Hepatocyte (in vitro differentiated cells): ENCODE data around the gene CA7. TPM values are rescaled to one million over a fixed set of nuclear protein-coding genes. Genes with fewer than 3 reads are reported as not detected.

Source experiments
- DNase-seq: peaks from one replicate; pipeline ENCODE4 v3.0.0-alpha.2; 2016; ENCODE audit warnings: low spot score
- H2AFZ ChIP-seq: fragments of 200-600 bp; sonication (generic); 2 replicates; pipeline ENCODE4 v1.6.0; 2016; ENCODE audit warnings: antibody characterized with exemption, mild to moderate bottlenecking
- H3K27ac ChIP-seq: fragments of 200-600 bp; sonication (generic); 2 replicates; pipeline ENCODE4 v1.5.1; 2016; ENCODE audit warnings: mild to moderate bottlenecking
- H3K27me3 ChIP-seq: fragments of 200-600 bp; sonication (generic); 2 replicates; pipeline ENCODE4 v1.6.1; 2016
- H3K36me3 ChIP-seq: fragments of 200-600 bp; sonication (generic); replicated peaks from 2 replicates; pipeline ENCODE4 v1.5.1; 2016; ENCODE audit warnings: low read depth; ENCODE audit not compliant: insufficient read depth
- H3K4me1 ChIP-seq: fragments of 200-600 bp; sonication (generic); 2 replicates; pipeline ENCODE4 v1.5.1; 2016; ENCODE audit warnings: mild to moderate bottlenecking, moderate library complexity; ENCODE audit not compliant: insufficient read depth
- H3K4me2 ChIP-seq: fragments of 200-600 bp; sonication (generic); 2 replicates; pipeline ENCODE4 v1.6.0; 2016
- H3K4me3 ChIP-seq: fragments of 200-600 bp; sonication (generic); 2 replicates; pipeline ENCODE4 v1.5.1; 2016; ENCODE audit warnings: mild to moderate bottlenecking
- H3K79me2 ChIP-seq: fragments of 200-600 bp; sonication (generic); 2 replicates; pipeline ENCODE4 v1.6.0; 2017; ENCODE audit warnings: mild to moderate bottlenecking
- H3K9me2 ChIP-seq: fragments of 200-600 bp; sonication (generic); replicated peaks from 2 replicates; pipeline ENCODE4 v1.6.0; 2017; ENCODE audit warnings: mild to moderate bottlenecking; ENCODE audit not compliant: insufficient read depth
- H3K9me3 ChIP-seq: fragments of 200-600 bp; sonication (generic); 2 replicates; pipeline ENCODE4 v1.5.1; 2016; ENCODE audit warnings: low read depth, mild to moderate bottlenecking
- H4K20me1 ChIP-seq: fragments of 200-600 bp; sonication (generic); 2 replicates; pipeline ENCODE4 v1.6.0; 2016; ENCODE audit warnings: mild to moderate bottlenecking; ENCODE audit not compliant: insufficient read depth, poor library complexity, severe bottlenecking
- EZH2 ChIP-seq: fragments of 200-600 bp; sonication (generic); IDR thresholded peaks from 2 replicates; pipeline ENCODE4 v1.6.1; 2016; ENCODE audit warnings: antibody characterized with exemption, mild to moderate bottlenecking, borderline replicate concordance
- EZH2phosphoT487 ChIP-seq: fragments of 200-600 bp; sonication (generic); IDR thresholded peaks from one replicate; pipeline ENCODE4 v1.6.1; 2018; ENCODE audit warnings: antibody characterized with exemption, mild to moderate bottlenecking, low read depth, moderate library complexity; ENCODE audit not compliant: unreplicated experiment, severe bottlenecking
- WGBS: methylation state at CpG from one replicate; pipeline ENCODE4 v1.1.6; 2016; ENCODE audit warnings: low lambda C conversion rate; ENCODE audit errors: missing lambda C conversion rate; 5-methylcytosine and 5-hydroxymethylcytosine counted together
- polyA plus RNA-seq: library from polyadenylated mRNA; unstranded; fragments of >200 nt; fragmentation: Nextera tagmentation; extraction: Ambion mirVana; gene quantifications from 2 replicates; pipeline ENCODE4 v1.2.1, GENCODE V29; 2016
- total RNA-seq: library from RNA; depleted of rRNA; stranded (reverse); fragments of >200 nt; gene quantifications from 2 replicates; pipeline ENCODE4 v1.2.3, GENCODE V29; 2014
- TF ChIP-seq, protein P1 (sequence below): fragments of 200-600 bp; sonication (generic); IDR thresholded peaks from 2 replicates; pipeline ENCODE4 v1.5.1; 2016; ENCODE audit warnings: antibody characterized with exemption, mild to moderate bottlenecking; ENCODE audit not compliant: poor library complexity

The CA7 gene
- total and polyA plus RNA-seq, 2 experiments from 2014 or later: 0.25 to 2.5 TPM

DNA sequence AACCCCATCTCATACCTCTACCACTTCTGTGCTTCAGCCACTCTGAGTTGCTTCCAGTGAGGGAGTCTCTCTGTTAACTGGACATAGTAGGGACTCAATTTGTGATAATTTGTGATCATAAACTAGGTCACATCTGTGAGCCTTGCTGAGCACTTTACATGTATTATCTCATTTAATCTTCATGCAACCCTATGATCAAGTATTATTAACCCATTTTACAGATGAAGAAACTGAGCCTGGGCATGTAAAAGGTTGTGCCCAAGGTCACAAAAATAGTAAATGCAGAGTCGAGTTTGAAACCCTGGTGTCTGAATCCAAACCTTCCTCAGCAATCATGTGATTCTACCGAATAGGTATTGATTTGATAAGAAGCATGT, 54.7 kb downstream of the CA7 start:
- Histone ChIP-seq H3K9me2 (no peaks in the 10 kb centered on the region), H3K79me2 (no peaks in the 10 kb centered on the region), H3K27me3 (no peaks in the 10 kb centered on the region), H3K4me3 (no peak overlapping the region), H3K4me2 (no peak overlapping the region), H4K20me1 (no peaks in the 10 kb centered on the region), H3K9me3 (no peaks in the 10 kb centered on the region), H3K36me3 (no peaks in the 10 kb centered on the region), H3K27ac (peak overlapping the region; percentile 92), H3K4me1 (peaks cover 35% of the 10 kb centered on the region), H2AFZ (no peak overlapping the region)
- WGBS: 95% methylated on average over 2 of the region's 2 CpGs
- DNase-seq: no peak
- TF ChIP-seq, protein P1, sequence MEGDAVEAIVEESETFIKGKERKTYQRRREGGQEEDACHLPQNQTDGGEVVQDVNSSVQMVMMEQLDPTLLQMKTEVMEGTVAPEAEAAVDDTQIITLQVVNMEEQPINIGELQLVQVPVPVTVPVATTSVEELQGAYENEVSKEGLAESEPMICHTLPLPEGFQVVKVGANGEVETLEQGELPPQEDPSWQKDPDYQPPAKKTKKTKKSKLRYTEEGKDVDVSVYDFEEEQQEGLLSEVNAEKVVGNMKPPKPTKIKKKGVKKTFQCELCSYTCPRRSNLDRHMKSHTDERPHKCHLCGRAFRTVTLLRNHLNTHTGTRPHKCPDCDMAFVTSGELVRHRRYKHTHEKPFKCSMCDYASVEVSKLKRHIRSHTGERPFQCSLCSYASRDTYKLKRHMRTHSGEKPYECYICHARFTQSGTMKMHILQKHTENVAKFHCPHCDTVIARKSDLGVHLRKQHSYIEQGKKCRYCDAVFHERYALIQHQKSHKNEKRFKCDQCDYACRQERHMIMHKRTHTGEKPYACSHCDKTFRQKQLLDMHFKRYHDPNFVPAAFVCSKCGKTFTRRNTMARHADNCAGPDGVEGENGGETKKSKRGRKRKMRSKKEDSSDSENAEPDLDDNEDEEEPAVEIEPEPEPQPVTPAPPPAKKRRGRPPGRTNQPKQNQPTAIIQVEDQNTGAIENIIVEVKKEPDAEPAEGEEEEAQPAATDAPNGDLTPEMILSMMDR: no peak
- no peak for TF ChIP-seq EZH2

DNA sequence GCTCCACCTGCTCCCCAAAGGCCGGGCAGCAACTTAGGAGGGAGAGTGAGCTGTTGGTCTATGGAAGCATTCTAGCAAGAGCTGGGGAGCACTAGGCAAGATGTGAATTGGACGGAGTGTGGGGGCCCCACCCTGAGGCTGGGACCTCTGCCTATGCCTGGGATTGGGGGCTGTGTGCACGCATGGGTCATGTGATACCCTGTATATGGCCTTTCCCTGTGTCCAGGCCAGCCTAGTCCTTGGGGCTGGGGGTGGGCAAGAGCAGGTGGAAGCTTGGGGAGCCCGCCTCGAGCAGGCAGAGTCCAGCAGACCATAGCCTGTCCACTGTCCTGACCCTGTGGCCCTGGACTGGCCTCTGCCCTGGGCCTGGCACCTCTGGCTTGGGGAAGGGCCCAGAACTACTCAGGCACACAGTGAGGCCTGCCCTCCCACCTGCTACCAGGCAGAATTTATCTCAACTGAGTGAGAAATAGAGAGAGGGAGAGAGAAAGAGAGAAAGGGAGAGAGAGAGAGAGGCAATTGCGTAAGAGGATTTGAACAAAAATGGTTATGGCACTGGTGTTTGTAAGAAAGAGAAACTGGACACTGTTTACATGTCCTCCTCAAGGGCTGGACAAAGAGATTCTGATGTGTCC, 55.2 kb downstream of the CA7 start:
- Histone ChIP-seq H2AFZ (peak overlapping the region; percentile 2), H3K27me3 (no peaks in the 10 kb centered on the region), H3K36me3 (no peaks in the 10 kb centered on the region), H4K20me1 (no peaks in the 10 kb centered on the region), H3K9me2 (no peaks in the 10 kb centered on the region), H3K79me2 (no peaks in the 10 kb centered on the region), H3K4me3 (no peak overlapping the region), H3K4me2 (peak overlapping the region; percentile 26), H3K27ac (peak overlapping the region; percentile 92), H3K4me1 (peaks cover 40% of the 10 kb centered on the region), H3K9me3 (no peaks in the 10 kb centered on the region)
- no peak for DNase-seq
- whole genome bisulfite sequencing: 86% methylated on average over 6 of the region's 6 CpGs
- TF ChIP-seq, protein P1: no peak
- TF ChIP-seq EZH2phosphoT487 (no peak), EZH2 (no peak)

DNA sequence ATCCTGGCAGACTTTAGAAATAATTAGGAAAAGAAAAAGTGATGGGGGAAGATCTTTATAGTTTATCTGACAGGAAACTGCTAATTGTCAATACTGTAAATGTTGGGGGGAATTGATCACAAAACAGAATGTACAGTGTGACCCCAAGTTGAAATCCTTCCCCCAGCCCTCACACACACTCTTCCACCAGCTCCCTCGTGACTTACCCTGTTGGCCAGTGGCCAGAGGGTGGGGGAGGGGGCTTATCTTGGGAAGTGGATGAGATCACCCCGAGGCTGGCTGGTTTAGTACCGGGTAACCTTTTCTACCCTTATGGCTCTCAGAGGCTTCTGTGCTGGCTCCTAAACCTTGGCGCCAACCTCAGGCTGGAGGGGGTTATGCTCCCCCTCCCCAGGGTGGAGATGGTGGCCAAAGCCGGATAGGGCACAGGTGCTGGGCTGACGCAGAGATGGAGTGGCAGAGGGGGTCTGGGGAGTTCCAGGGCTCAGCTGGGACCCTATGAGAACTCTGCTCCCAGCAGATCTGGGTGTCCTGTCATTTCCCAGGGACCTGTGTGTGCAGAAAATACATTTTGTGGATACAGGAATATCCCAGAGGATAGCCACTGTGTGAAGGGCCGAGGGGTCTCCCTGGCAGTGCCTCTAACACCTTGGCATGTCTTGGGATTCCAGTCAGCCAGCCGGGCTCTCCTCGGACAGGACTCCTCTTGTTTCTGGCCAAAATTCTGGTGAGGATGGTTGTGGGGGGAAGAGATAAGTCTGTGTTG, 55.9 kb downstream of the CA7 start:
- no peaks in the 10 kb centered on the region for H3K9me2 ChIP-seq
- H3K4me1 ChIP-seq: peaks cover 47% of the 10 kb centered on the region
- WGBS: 33% methylated on average over 9 of the region's 9 CpGs
- no peaks in the 10 kb centered on the region for H3K9me3 ChIP-seq
- no peaks in the 10 kb centered on the region for H3K36me3 ChIP-seq
- peak; percentile 92 for DNase-seq
- H3K27ac ChIP-seq: peak overlapping the region; percentile 92
- TF ChIP-seq, protein P1: no peak
- no peak for TF ChIP-seq EZH2
- no peak for TF ChIP-seq EZH2phosphoT487
- no peaks in the 10 kb centered on the region for H4K20me1 ChIP-seq
- H3K79me2 ChIP-seq: no peaks in the 10 kb centered on the region
- peak overlapping the region; percentile 26 for H3K4me2 ChIP-seq
- no peak overlapping the region for H3K4me3 ChIP-seq
- H2AFZ ChIP-seq: peak overlapping the region; percentile 2
- H3K27me3 ChIP-seq: no peaks in the 10 kb centered on the region
